Transverse colon (tissue), 4 donors: Measurements from ENCODE around the gene PCNT.

Source experiments
- CTCF ChIP-seq, 5 experiments: fragments of 200-600 bp in 3 of 5; fragments of 450-650 bp in 2 of 5; sonication (generic) in 3 of 5; IDR thresholded peaks; 1 replicate in 2 of 5; 2 replicates in 3 of 5; pipeline ENCODE4 v1.5.1; 2016 to 2017; ENCODE audit warnings: antibody characterized with exemption in 5 of 5, inconsistent platforms in 3 of 5, mild to moderate bottlenecking in 2 of 5, moderate library complexity in 1 of 5
- POLR2AphosphoS5 ChIP-seq, 3 donors: sonication (generic); formaldehyde crosslinking; IDR thresholded peaks; one replicate each; pipeline ENCODE4 v1.6.1; 2016; ENCODE audit warnings: antibody characterized with exemption in 3 of 3

- no peak for TF ChIP-seq POLR2AphosphoS5 (IDR thresholded peaks at IDR 0.05)
- no peak for TF ChIP-seq CTCF (IDR thresholded peaks at IDR 0.05)
Measured at GRCh38 chr21:46480466-46480865, 156.5 kb downstream of the PCNT start.
